Muscle of leg (tissue), 11 donors: ENCODE results near the gene RPL27A. TPM values are rescaled to one million over a fixed set of nuclear protein-coding genes. Genes with fewer than 3 reads are reported as not detected.

ENCODE experiments used
- DNase-seq: peaks from one replicate; pipeline ENCODE4 v3.0.0; 2013
- H3K27ac ChIP-seq: one replicate; pipeline ENCODE4 v1.5.1; 2013; ENCODE audit warnings: mild to moderate bottlenecking, low read length, control low read depth
- H3K27me3 ChIP-seq: one replicate; pipeline ENCODE4 v1.6.1; 2013; ENCODE audit warnings: low read length; ENCODE audit not compliant: control insufficient read depth, insufficient read depth
- H3K36me3 ChIP-seq: one replicate; pipeline ENCODE4 v1.6.1; 2013; ENCODE audit warnings: low read length; ENCODE audit not compliant: control insufficient read depth, insufficient read depth
- H3K4me1 ChIP-seq: one replicate; pipeline ENCODE4 v1.6.1; 2013; ENCODE audit warnings: low read length; ENCODE audit not compliant: control insufficient read depth, insufficient read depth
- H3K4me3 ChIP-seq: one replicate; pipeline ENCODE4 v1.5.1; 2013; ENCODE audit warnings: low read length, control low read depth
- H3K9me3 ChIP-seq: replicated peaks from 2 replicates; pipeline ENCODE4 v1.6.1; 2013; ENCODE audit warnings: low read depth, low read length; ENCODE audit not compliant: control insufficient read depth
- WGBS: methylation state at CpG from one replicate; pipeline ENCODE4 v1.1.5; 2013; ENCODE audit warnings: missing lambda C conversion rate; ENCODE audit not compliant: insufficient coverage; 5-methylcytosine and 5-hydroxymethylcytosine counted together
- polyA plus RNA-seq, 8 donors: library from polyadenylated mRNA; unstranded; fragments of 120-200 nt; gene quantifications; one replicate each; pipeline versions ENCODE4 v1.2.1 to v1.2.3, GENCODE V29; 2013; ENCODE audit warnings: inconsistent platforms in 1 of 8, low replicate concordance in 1 of 8; ENCODE audit not compliant: insufficient read length in 8 of 8, insufficient read depth in 1 of 8
- total RNA-seq: library from RNA; stranded (reverse); fragments of 120-200 nt; gene quantifications from one replicate; pipeline ENCODE4 v1.2.4, GENCODE V29; 2013

The RPL27A gene
- total and polyA plus RNA-seq, 9 donors: 2,776 to 4,193 (median 3,566) TPM

DNA sequence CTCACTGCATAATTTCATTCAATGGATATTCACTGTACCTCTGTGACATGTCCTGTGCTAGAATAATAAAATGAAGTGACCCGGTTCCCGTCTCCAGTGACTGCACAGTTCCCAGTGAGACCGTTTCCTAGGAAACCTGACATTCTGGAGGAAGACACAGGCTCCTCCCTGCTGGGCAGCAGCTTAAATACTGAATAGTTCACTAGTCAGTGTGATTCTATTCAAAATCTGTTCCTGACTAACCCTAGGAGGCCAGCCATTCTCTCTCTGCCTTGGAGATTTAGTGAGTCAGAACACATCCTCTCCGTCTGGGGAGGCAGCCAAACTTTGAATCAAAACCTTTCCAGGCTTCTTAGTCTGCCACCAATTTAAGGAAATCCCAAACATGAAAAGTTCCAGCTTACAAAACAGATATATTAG lies 11.4 kb upstream of the RPL27A start:
- Histone ChIP-seq H3K4me3 (no peak overlapping the region), H3K36me3 (no peaks in the 10 kb centered on the region), H3K4me1 (peaks cover 13% of the 10 kb centered on the region), H3K9me3 (no peaks in the 10 kb centered on the region), H3K27ac (peak overlapping the region; percentile 73), H3K27me3 (no peaks in the 10 kb centered on the region)
- DNase-seq: peak; percentile 98
- WGBS: 17% methylated on average over 2 of the region's 4 CpGs

DNA sequence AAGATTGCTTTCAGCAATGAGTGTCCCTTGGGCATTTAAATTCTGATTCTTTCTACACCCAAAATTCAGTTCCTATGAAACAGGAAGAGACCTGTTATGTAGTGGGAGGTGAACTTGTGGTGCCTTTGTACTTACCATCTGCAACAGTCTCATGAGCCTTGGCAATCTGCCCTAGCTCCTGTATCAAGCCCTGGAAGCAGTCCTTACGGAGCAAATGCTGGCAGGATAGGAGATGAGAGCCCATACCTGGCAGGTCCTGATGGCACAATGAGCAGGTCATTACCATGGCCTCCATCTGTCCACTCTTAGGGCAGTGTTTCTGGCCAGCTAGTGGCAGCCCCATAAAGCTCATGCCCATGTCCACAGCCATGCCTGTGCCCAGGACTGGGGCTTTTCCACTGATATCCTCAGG lies 10.9 kb upstream of the RPL27A start:
- WGBS: 0% methylated on average over 1 of the region's 1 CpG
- no peak for DNase-seq
- Histone ChIP-seq H3K4me1 (peaks cover 13% of the 10 kb centered on the region), H3K4me3 (no peak overlapping the region), H3K27ac (peak overlapping the region; percentile 73), H3K9me3 (no peaks in the 10 kb centered on the region), H3K27me3 (no peaks in the 10 kb centered on the region), H3K36me3 (no peaks in the 10 kb centered on the region)

DNA sequence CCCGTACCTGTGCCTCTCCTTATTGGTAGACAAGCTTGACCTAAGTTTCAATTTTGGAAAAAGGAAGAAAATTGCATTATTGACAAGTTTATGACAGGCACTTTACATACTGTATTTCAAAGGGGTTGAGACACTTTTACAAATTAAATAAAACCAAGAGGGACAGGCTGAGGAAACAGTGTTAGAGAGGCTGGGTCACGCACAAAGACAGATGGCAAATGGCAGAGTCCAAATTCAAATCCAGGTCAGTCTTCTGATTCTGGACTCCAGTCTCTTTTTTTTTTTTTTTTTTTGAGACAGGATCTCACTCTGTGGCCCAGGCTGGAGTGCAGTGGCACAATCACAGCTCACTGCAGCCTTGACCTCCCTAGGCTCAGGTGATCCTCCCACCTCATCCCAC lies 10.2 kb upstream of the RPL27A start:
- 100% methylated on average over 1 of the region's 2 CpGs for WGBS
- Histone ChIP-seq H3K27me3 (no peaks in the 10 kb centered on the region), H3K9me3 (no peaks in the 10 kb centered on the region), H3K36me3 (no peaks in the 10 kb centered on the region), H3K4me1 (peaks cover 13% of the 10 kb centered on the region), H3K27ac (no peak overlapping the region), H3K4me3 (no peak overlapping the region)
- DNase-seq: no peak

DNA sequence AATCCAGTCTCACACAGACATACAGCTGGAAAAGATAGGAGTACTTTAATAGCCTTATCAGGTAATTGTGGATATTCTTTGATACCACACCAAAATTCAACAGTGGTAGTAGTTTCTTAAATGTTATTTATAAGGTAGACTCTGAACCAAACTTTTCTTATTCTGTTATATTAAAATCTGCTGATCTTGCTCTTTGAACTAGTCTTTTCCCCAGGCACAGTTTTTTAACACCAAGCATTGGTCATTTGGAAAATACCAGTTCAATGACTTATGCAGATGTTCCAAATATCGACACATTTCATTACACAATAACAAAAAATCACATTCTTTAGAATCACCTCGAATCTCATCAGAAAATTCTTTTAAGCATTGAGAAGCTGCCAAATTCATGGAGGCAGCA lies 7.7 kb upstream of the RPL27A start:
- H3K4me1 ChIP-seq: peaks cover 13% of the 10 kb centered on the region
- 76% methylated on average over 2 of the region's 2 CpGs for WGBS
- H3K36me3 ChIP-seq: peaks cover 5% of the 10 kb centered on the region
- no peak for DNase-seq
- no peak overlapping the region for H3K4me3 ChIP-seq
- no peak overlapping the region for H3K27ac ChIP-seq
- no peaks in the 10 kb centered on the region for H3K27me3 ChIP-seq
- no peaks in the 10 kb centered on the region for H3K9me3 ChIP-seq

DNA sequence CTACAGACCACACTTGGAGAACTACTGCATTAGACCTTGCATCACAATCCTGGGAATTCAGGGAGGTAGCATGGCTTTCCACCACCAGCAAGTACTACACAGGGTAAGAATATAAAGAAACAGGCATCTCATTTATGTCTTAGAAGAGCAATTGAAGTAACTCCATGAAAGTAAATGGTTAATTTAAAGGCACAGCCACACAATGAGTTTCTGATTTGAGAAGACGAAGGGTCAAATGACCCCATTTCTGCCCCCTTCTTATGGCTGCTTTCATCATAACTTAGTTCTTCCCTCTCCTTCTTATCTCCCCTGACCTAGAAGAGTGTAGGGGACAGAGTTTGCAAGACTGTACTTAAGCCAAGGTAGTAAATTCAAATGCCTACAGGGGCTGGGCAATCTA lies 6.1 kb upstream of the RPL27A start:
- no peaks in the 10 kb centered on the region for H3K27me3 ChIP-seq
- peaks cover 5% of the 10 kb centered on the region for H3K36me3 ChIP-seq
- H3K9me3 ChIP-seq: no peaks in the 10 kb centered on the region
- peaks cover 8% of the 10 kb centered on the region for H3K4me1 ChIP-seq
- DNase-seq: no peak
- no peak overlapping the region for H3K4me3 ChIP-seq
- no peak overlapping the region for H3K27ac ChIP-seq
- no CpG with 5 or more reads among the region's 1 CpG for WGBS

DNA sequence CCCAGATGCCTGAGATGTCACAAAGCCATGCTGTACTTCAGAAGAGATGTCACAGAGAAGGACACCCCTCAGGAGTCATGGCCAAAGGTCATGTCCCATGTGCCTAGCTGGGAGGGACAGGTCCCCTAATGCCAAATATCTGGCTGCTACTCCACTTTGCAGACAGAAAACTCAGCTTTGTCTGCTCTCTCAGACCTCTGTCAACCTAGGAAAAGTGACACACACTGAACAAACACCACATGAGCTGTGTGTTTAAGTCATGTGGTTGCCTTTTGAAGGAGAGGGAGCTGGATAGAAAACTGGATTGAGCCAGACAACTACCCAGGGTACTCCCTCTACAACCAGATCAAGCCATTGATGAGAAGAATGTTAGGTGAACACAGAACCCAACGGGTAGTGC lies 3.6 kb upstream of the RPL27A start:
- Histone ChIP-seq H3K4me3 (no peak overlapping the region), H3K4me1 (peaks cover 12% of the 10 kb centered on the region), H3K9me3 (no peaks in the 10 kb centered on the region), H3K27me3 (no peaks in the 10 kb centered on the region), H3K27ac (no peak overlapping the region), H3K36me3 (peaks cover 9% of the 10 kb centered on the region)
- DNase-seq: no peak
- WGBS: 86% methylated on average over 1 of the region's 1 CpG

DNA sequence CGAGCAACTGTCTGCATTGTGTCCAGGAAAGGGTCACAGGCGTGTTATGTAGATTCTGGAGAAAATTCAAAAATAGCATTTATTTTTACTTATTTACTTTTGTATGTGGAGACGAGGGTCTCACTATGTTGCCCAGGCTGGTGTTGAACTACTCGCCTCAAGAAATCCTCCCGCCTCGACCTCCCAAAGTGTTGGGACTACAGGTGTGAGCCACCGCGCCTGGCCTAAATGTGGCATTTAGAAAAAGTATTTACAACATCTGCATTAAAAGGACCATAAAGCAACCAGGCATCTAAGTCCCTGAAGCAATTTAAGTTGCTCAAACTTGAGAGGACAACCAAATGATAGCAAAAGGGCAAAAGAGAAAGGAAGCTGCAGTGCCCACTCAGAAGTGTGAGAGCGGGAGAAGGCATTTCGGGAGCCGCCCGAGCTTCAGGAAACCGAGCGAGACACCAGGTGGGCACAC lies 722 bp upstream of the RPL27A start:
- no peak for DNase-seq
- H3K4me3 ChIP-seq: peak overlapping the region; percentile 99
- 16% methylated on average over 7 of the region's 14 CpGs for WGBS
- H3K36me3 ChIP-seq: peaks cover 36% of the 10 kb centered on the region
- peaks cover 18% of the 10 kb centered on the region for H3K4me1 ChIP-seq
- H3K27ac ChIP-seq: peak overlapping the region; percentile 99
- no peaks in the 10 kb centered on the region for H3K27me3 ChIP-seq
- no peaks in the 10 kb centered on the region for H3K9me3 ChIP-seq

DNA sequence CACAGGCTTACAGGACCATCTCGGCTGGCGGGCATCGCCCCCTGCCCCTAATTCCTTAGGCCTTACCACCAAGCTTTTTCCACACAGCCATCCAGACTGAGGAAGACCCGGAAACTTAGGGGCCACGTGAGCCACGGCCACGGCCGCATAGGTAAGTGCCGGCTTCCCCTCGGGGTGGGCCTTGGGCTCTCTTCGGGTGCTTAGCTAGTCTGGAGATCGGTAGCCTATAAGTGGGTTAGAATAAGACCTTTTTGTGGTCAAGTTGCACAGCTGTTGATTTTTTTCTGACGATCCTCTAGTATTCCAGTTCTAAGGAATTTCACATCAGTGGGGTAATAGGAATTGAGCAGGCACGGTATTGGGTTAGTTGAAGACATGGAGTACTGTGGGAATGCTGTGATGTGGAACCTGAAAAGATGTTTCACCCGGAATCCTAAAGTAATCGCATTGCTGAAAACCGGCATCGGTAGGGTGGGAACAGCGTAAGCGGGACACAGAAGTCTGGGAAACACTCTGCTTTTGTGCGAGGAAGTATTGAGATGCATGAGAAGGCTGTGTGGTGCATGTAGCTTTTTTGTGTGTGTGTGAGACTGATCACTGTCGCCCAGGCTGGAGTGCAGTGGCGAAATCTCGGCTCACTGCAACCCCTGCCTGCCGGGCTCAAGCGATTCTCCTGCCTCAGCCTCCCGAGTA lies 669 bp downstream of the RPL27A start:
- H3K27me3 ChIP-seq: no peaks in the 10 kb centered on the region
- no peak for DNase-seq
- H3K4me3 ChIP-seq: peak overlapping the region; percentile 99
- 4% methylated on average over 23 of the region's 27 CpGs for WGBS
- H3K9me3 ChIP-seq: no peaks in the 10 kb centered on the region
- H3K27ac ChIP-seq: peak overlapping the region; percentile 99
- peaks cover 42% of the 10 kb centered on the region for H3K36me3 ChIP-seq
- peaks cover 26% of the 10 kb centered on the region for H3K4me1 ChIP-seq

DNA sequence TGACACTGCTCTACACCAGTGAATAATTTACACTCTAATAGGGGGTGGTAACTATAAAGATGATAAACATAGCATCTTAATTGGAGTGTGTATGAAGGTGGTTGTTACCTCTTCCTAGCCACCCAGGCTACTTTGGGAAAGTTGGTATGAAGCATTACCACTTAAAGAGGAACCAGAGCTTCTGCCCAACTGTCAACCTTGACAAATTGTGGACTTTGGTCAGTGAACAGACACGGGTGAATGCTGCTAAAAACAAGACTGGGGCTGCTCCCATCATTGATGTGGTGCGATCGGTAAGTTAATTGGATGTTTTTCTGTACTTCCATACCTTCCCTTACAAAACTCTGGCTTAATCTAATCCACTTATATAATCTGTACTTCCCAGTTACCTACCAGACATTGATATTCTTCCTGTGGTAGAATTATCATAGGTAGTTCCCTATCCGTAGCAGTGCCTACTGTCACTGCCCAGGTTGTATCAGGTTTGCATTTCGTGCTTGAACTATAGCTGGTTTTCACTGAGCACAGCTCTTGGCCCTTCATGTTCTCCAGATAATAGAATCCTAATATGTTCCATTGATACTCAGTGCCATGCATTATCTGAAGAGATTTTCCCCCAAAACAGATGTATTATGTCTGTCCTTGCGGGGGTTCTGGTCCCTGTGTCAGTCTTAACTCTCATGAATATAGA lies 2.2 kb downstream of the RPL27A start:
- H3K9me3 ChIP-seq: no peaks in the 10 kb centered on the region
- no peak overlapping the region for H3K4me3 ChIP-seq
- WGBS: no CpG with 5 or more reads among the region's 6 CpGs
- H3K27ac ChIP-seq: peak overlapping the region; percentile 99
- DNase-seq: no peak
- peaks cover 37% of the 10 kb centered on the region for H3K36me3 ChIP-seq
- no peaks in the 10 kb centered on the region for H3K27me3 ChIP-seq
- H3K4me1 ChIP-seq: peaks cover 27% of the 10 kb centered on the region

DNA sequence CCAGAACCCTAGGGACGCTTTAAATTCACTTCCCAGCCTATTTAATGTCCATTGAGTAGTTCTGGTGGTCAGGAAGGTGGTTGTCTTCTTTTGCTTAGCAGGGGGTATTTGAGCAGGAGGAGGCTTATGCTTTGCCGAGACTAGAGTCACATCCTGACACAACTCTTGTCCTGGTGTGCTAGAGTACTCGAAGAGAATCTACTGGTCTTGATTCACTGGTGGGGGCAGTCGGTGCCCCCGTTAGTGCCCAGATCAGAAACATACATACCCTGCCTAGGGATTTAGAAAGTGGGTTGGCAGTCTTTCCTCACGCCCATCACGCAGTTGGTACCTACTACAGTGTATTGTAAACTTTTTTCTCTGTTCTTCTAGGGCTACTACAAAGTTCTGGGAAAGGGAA lies 2.7 kb downstream of the RPL27A start:
- peaks cover 37% of the 10 kb centered on the region for H3K36me3 ChIP-seq
- peaks cover 27% of the 10 kb centered on the region for H3K4me1 ChIP-seq
- H3K27ac ChIP-seq: no peak overlapping the region
- no peak for DNase-seq
- H3K4me3 ChIP-seq: no peak overlapping the region
- no peaks in the 10 kb centered on the region for H3K27me3 ChIP-seq
- 90% methylated on average over 2 of the region's 7 CpGs for WGBS
- H3K9me3 ChIP-seq: no peaks in the 10 kb centered on the region
